T-helper 2 cell (primary cell): ENCODE results near the gene PPA2.

Source experiments
- DNase-seq, 5 experiments: peaks; one replicate each; pipeline versions ENCODE4 v3.0.0 to v3.0.0-alpha.2; 2012 to 2022

PPA2 gene

GRCh38 chr4:105389167-105389566 lies 84.7 kb downstream of the PPA2 start:
- DNase-seq: no peak

GRCh38 chr4:105387466-105387865 lies 86.4 kb downstream of the PPA2 start:
- no peak for DNase-seq

DNA sequence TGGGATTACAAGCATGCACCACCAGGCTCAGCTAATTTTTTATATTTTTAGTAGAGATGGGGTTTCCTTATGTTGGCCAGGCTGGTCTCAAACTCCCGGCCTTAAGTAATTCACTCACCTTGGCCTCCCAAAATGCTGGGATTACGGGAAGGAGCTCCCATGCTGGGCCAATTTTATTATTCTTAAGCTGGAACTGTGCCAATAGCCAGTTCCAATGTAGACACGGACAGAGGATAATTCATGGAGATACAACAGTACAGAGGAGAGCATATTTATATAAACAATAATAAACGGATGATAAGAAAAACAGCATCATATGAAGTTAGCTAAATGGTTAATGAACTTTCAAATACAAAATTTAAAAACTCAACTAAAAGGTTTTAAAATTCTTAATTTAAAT lies 87.8 kb downstream of the PPA2 start:
- DNase-seq: no peak

DNA sequence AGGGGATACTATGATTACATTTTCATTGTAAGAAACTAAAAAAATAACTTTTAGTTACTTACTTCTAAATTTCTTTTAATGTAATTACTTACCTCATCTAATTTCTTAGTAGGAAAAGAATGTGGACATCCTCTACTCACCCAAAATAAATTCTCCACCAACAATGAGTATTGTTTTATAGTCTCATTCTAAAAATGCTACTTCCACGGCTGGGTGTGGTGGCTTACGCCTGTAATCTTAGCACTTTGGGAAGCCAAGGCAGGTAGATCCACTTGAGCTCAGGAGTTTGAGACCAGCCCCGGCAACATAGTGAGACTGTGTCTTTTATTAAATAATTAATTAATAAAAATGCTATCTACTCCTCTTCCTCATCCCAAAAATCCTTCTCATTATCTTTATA lies 99.8 kb downstream of the PPA2 start:
- DNase-seq: no peak

- DNase-seq: no peak
These were observed 100.5 kb downstream of the PPA2 start for GRCh38 chr4:105373324-105373723.

- DNase-seq: no peak
These were observed 103.9 kb downstream of the PPA2 start for GRCh38 chr4:105369988-105370387.

GRCh38 chr4:105361053-105361452 lies 112.8 kb downstream of the PPA2 start:
- no peak for DNase-seq

- no peak for DNase-seq
These were observed 116.4 kb downstream of the PPA2 start for GRCh38 chr4:105357258-105357980.

DNA sequence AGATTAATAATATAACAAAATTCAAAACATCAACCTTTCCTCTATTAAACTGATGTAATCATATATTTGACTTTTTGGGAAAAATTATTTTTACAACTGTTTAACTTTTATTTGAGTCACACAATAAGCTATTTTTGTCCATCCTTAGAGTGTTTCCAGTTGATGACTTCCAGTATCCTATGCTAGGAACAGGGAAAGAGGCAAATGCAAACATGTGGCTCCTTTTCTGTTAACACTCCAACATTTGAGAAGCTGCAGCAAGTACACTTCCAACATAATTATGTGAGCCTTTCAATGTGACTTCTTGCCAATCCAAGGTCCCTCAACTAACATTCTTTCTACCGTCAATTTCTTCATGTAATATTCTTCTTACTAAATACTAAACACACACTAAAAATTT lies 117.7 kb downstream of the PPA2 start:
- DNase-seq: no peak

GRCh38 chr4:105352826-105353225 lies 121.0 kb downstream of the PPA2 start:
- DNase-seq: peak in 1 of 5 experiments; percentile 36

DNA sequence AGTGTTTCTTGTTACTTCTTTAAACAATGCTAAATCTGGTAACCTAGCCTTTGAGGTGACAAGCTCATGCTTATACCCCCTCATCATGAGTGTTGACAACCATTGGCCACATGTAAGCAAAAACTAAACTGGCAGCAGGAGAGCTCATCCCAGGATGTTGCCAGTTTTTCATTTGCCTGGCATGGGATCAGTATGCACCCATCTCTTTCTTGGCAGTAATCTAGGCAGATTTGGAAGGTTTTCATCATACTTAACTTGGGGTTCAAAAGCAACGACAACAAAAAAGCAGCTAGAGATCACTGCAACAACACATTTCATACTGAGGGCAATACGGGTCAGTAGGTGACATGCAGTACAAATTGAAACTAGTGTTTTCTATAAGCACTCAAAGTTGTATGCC lies 122.0 kb downstream of the PPA2 start:
- DNase-seq: no peak

- DNase-seq: no peak
These were observed 122.9 kb downstream of the PPA2 start for GRCh38 chr4:105350859-105351490.

DNA sequence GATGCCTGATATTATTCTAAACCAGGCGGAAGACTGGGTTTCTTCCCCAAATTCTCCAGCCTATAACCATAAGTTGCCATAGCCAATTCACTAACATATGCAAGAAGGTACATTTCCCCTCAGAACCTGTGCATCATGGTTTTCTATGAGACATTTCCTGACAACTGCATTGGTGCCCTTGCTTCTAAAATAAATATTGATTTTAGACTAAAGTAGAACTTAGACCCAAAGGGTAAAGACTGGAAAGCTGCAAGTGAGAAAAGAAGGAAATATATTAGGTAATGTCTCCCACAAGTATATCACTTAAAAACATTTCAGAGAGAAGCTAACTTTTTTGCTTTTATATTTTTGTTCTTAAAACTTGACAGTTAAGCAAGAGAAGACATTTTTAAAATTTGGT lies 125.1 kb downstream of the PPA2 start:
- no peak for DNase-seq

- no peak for DNase-seq
These were observed 127.0 kb downstream of the PPA2 start for GRCh38 chr4:105346869-105347268.

DNA sequence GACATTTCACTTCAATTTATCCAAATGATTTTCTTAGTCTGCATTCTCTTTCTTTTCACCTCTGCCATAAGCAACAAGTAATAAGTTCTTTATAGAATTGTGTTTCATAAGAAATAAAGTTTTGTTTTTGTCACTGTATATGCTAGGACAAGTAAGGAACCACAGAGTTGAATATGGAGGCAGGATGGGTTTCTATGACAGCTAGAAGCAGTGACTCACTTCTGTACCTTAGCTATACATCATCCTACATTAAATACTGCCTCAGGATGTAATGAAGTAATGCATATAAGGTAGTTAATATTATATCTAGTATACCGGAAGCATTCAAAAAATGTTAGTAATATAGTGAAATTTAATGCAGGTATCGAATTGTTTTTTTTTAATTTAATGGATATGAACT lies 128.0 kb downstream of the PPA2 start:
- no peak for DNase-seq

DNA sequence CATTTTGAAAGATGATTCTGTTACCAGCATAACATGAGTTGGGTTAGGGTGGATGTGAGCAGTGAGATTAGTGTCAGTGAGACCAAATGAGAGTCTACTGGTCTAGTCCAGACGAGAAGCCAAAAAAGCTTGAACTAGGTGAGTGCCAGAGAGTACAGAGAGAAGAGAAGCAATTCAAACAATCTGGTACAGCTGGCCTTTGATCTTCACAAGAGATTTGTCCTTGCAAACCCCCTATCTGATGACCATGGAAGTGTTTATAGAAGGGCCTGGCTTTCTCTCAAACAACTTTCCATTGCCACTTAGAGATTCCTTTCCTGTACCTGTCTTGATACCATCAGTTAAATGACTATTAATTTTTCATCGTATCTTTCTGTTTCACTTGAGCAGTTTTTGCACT lies 128.5 kb downstream of the PPA2 start:
- DNase-seq: no peak

- no peak for DNase-seq
These were observed 129.7 kb downstream of the PPA2 start for GRCh38 chr4:105344141-105344540.

DNA sequence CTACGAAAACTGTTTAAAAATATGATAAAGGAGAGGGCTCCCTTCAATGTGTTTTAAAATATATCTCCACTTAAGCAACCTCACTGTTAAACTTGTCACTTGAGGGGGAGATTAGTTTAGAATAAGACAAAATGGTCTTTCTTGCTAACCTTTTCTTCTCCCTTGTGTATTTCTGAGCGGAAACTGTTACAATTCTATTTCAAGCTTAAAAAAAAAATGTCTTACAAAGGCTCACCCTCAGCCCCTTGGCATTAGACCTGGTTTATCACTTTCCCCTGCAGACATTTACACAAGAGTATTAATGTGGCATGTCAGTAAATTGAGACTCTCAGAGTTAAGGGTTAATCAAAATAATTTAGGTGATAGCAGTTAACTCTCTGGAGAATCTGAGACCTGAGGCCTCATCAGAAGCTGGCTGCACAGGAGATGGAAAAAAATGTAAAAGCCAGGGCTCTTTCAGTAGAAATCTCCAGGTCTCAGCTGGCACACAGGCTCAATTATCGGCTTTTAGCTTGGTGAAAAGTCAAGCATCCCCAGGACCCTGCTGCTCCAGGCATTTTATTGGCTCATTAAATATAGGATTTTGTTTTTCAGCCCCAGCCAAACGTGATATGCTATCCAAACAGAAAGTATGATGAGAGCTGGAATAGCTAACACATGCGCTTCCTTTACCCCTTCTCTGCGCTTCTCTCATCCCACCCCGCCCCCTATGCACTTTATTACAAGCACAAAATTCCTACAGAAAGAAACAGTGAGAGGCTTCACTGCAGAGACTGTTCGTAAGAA lies 130.5 kb downstream of the PPA2 start:
- DNase-seq: no peak

DNA sequence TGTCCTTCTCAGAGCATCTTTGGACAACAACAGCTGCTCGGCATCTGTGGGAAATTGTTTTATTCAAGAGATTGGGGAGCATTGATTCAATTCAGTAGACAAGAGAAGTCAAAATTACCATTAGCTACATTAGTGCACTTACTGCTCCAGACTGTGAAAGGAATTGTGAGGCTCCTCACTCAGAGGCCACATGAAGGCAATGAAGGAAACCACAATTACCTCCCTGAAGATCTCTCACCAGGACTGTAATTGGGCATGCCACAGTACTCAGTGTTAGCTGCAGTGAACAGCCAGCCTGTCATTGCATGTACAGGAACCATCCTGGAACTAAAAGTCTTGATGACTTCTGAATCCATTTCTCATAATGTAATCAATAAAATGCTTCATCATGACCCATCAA lies 144.8 kb downstream of the PPA2 start:
- peak in 1 of 5 experiments; percentile 17 for DNase-seq

DNA sequence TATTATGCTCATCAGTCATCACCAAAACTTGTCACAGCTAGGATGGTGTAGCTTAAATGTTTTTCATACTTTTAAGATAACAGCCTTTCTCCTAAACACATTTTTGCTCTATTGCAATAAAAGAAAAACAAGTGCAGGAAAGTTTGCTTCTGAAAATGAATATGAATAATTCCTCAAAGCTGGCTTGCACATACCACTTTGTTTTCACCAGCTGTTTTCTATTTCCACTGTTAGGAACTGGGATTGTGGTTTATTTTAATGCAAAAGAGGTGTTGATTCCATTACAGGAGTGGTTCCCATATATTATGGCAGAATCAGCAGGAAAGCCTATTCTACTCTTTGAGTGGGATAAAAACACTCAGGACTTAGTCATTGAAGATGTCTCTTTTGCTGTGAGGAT lies 145.9 kb downstream of the PPA2 start:
- no peak for DNase-seq

- DNase-seq: peak in 1 of 5 experiments; percentile 22
These were observed 146.6 kb downstream of the PPA2 start for GRCh38 chr4:105327222-105327621.
